CD4-positive, alpha-beta T cell treated with Interferon alpha-2 for 1 hour (primary cell): ENCODE measurements around the gene CHRNG.

Experiments
- DNase-seq, 2 donors: peaks; one replicate each; pipeline ENCODE4 v3.0.0-alpha.2; 2020 to 2022

Gene CHRNG

GRCh38 chr2:232506709-232507108, 32.8 kb upstream of the CHRNG start:
- DNase-seq, result no peak

GRCh38 chr2:232508251-232508650, 31.2 kb upstream of the CHRNG start:
- no peak for DNase-seq

GRCh38 chr2:232511336-232511890, 28.1 kb upstream of the CHRNG start:
- no peak for DNase-seq

- no peak for DNase-seq
Observed at GRCh38 chr2:232512602-232513001, 26.9 kb upstream of the CHRNG start.

GRCh38 chr2:232513353-232513752, 26.1 kb upstream of the CHRNG start:
- no peak for DNase-seq

GRCh38 chr2:232515639-232516038, 23.9 kb upstream of the CHRNG start:
- DNase-seq, result no peak

GRCh38 chr2:232516551-232516950, 22.9 kb upstream of the CHRNG start:
- DNase-seq, result no peak

GRCh38 chr2:232518844-232519243, 20.6 kb upstream of the CHRNG start:
- no peak for DNase-seq

GRCh38 chr2:232519581-232520438, 19.7 kb upstream of the CHRNG start, which contains the start of gene PRSS56:
Gene PRSS56 (plus strand): TSS chr2:232520388. CDS start chr2:232520599, 211 bp downstream.
- DNase-seq, result no peak

GRCh38 chr2:232520489-232520888, 19.0 kb upstream of the CHRNG start:
- no peak for DNase-seq

GRCh38 chr2:232521098-232521497, 18.4 kb upstream of the CHRNG start:
- no peak for DNase-seq

- DNase-seq, result peak; percentile 45 to 60
Observed at GRCh38 chr2:232521959-232522622, 17.4 kb upstream of the CHRNG start.

- no peak for DNase-seq
Observed at GRCh38 chr2:232522623-232523401, 16.7 kb upstream of the CHRNG start.

- DNase-seq, result no peak
Observed at GRCh38 chr2:232523402-232523681, 16.1 kb upstream of the CHRNG start.

GRCh38 chr2:232523682-232524597, 15.6 kb upstream of the CHRNG start:
- no peak for DNase-seq

GRCh38 chr2:232524771-232525170, 14.7 kb upstream of the CHRNG start:
- DNase-seq, result no peak

GRCh38 chr2:232525199-232525598, 14.3 kb upstream of the CHRNG start:
- DNase-seq, result no peak

- DNase-seq, result no peak
Observed at GRCh38 chr2:232525791-232526371, 13.6 kb upstream of the CHRNG start, which contains the start of gene CHRND. Gene CHRND (plus strand): TSS chr2:232526160. CDS start chr2:232526216, 56 bp downstream.

- DNase-seq, result no peak
Observed at GRCh38 chr2:232526372-232526941, 13.0 kb upstream of the CHRNG start.

GRCh38 chr2:232527905-232528470, 11.5 kb upstream of the CHRNG start:
- DNase-seq, result no peak
